Measurements from ENCODE around the gene DLEC1.

The DLEC1 gene

GRCh38 chr3:38124324-38125122 is 85.5 kb downstream of the DLEC1 start:
- no peak overlapping the region for H3K9ac ChIP-seq
- no peaks in the 10 kb centered on the region for H3K79me2 ChIP-seq
- H3K27me3 ChIP-seq (ENCODE audit: control insufficient read depth, insufficient read depth, low read length): no peaks in the 10 kb centered on the region
- H3K9me3 ChIP-seq (ENCODE audit: control insufficient read depth, low read length): no peaks in the 10 kb centered on the region
- no peak overlapping the region for H3K4me3 ChIP-seq (ENCODE audit: low read depth, low read length)
- no peaks in the 10 kb centered on the region for H3K4me1 ChIP-seq
- TF ChIP-seq CTCF (IDR thresholded peaks at IDR 0.05): no peak
- no peak overlapping the region for H3K4me2 ChIP-seq (ENCODE audit: low read length)
- H3K36me3 ChIP-seq (ENCODE audit: control insufficient read depth, insufficient read depth, low read length): no peaks in the 10 kb centered on the region
- H3K27ac ChIP-seq: no peak overlapping the region
- no peak overlapping the region for H2AFZ ChIP-seq

DNA sequence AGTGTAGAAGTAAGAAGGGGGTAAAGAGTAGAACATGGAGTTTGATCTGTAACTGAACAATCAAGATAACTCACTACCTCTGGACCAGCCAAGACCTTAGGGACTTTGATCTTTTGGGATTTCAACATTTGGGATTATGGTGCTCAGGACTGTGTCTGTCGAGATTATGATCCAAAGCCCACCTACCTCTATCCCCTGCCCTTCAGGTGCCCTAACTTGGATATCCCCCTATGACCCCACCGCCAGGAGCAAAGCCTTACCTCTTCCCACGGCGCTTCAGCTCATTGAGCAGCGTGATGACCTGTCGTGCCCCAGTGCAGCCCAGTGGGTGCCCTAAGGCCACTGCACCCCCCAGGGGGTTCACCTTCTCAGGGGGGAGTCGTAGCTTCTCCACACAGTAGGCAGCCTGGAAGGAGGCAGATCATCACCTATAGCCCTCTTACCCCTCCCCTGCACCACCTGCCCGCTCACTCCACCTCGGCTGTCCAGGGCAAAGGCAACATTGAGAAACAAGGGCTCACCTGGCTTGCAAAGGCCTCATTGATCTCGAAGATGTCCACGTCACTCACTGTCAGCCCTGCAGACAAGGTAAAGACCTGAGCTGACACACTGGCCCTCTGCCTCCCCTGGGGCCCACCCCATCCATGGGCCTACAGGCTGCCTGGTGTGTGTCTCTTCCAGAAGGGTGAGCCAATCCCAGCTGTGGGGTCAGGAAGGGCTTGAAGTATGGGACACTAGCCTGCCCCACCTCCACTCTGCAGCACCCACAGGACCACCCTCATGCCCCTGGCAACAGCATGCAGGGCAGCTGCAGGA is 86.5 kb downstream of the DLEC1 start:
- H3K36me3 ChIP-seq (ENCODE audit: control insufficient read depth, insufficient read depth, low read length): no peaks in the 10 kb centered on the region

GRCh38 chr3:38126121-38126892 is 87.3 kb downstream of the DLEC1 start:
- no peaks in the 10 kb centered on the region for H3K27me3 ChIP-seq (ENCODE audit: control insufficient read depth, insufficient read depth, low read length)
- H3K79me2 ChIP-seq: no peaks in the 10 kb centered on the region
- H3K9me3 ChIP-seq (ENCODE audit: control insufficient read depth, low read length): no peaks in the 10 kb centered on the region
- H3K4me1 ChIP-seq: no peaks in the 10 kb centered on the region
- TF ChIP-seq CTCF (IDR thresholded peaks at IDR 0.05): no peak
- no peak overlapping the region for H3K9ac ChIP-seq
- no peak overlapping the region for H2AFZ ChIP-seq
- no peaks in the 10 kb centered on the region for H3K36me3 ChIP-seq (ENCODE audit: control insufficient read depth, insufficient read depth, low read length)
- no peak overlapping the region for H3K4me2 ChIP-seq (ENCODE audit: low read length)
- no peak overlapping the region for H3K27ac ChIP-seq
- no peak overlapping the region for H3K4me3 ChIP-seq (ENCODE audit: low read depth, low read length)

More for the DNA sequence above, 86.5 kb downstream of the DLEC1 start:
- H2AFZ ChIP-seq: no peak overlapping the region
- no peak overlapping the region for H3K4me3 ChIP-seq (ENCODE audit: low read depth, low read length)
- no peaks in the 10 kb centered on the region for H3K9me3 ChIP-seq (ENCODE audit: control insufficient read depth, low read length)
- no peaks in the 10 kb centered on the region for H3K27me3 ChIP-seq (ENCODE audit: control insufficient read depth, insufficient read depth, low read length)
- no peak overlapping the region for H3K9ac ChIP-seq
- H3K27ac ChIP-seq: no peak overlapping the region
- no peaks in the 10 kb centered on the region for H3K4me1 ChIP-seq
- no peak for TF ChIP-seq CTCF (IDR thresholded peaks at IDR 0.05)
- H3K79me2 ChIP-seq: no peaks in the 10 kb centered on the region
- H3K4me2 ChIP-seq (ENCODE audit: low read length): no peak overlapping the region

DNA sequence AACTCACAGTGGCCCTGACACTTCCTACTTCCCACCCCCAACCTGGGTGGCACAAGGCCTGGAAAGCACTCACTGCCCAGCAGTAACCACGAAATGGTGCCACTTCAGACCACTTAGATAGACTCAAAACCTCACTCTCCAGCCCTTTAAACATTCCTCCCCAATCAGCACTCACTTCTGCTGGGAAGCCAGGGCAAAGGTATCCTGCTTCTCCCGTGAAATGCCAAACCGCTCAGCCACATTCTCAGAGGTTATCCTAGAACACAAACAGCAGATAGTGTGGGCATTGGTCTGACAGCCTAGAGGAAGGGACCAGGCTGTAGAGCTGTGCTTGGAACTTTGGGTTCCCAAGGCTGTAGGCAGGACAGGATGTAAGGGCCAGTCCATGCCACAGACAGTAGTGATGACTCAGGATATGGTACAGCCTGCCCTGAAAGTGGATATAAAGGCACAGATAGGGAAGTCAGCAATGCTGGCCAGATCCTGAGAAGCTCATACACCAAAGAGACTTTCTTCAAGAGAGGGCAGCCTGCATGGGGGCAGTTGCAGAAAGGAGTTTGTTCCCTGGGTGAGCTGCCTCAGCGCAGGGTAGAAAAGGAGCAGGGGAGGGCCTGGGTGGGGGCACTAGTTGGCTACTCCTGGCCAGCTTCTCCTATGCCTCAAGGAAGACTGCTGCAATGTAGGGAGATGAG is 88.7 kb downstream of the DLEC1 start:
- Histone ChIP-seq H3K36me3 (ENCODE audit: control insufficient read depth, insufficient read depth, low read length) (no peaks in the 10 kb centered on the region), H3K27me3 (ENCODE audit: control insufficient read depth, insufficient read depth, low read length) (no peaks in the 10 kb centered on the region), H3K9me3 (ENCODE audit: control insufficient read depth, low read length) (no peaks in the 10 kb centered on the region), H3K4me3 (ENCODE audit: low read depth, low read length) (no peak overlapping the region), H3K79me2 (no peaks in the 10 kb centered on the region), H3K4me1 (no peaks in the 10 kb centered on the region), H3K4me2 (ENCODE audit: low read length) (no peak overlapping the region), H2AFZ (no peak overlapping the region), H3K27ac (no peak overlapping the region), H3K9ac (no peak overlapping the region)
- no peak for TF ChIP-seq CTCF (IDR thresholded peaks at IDR 0.05)
